HepG2 (cell line): ENCODE data around the gene MARK2. TPM values are rescaled to one million over a fixed set of nuclear protein-coding genes. Genes with fewer than 3 reads are reported as not detected.

Experiments used
- CCAR2 ChIP-seq: fragments of 200-400 bp; formaldehyde crosslinking; optimal IDR thresholded peaks from 2 replicates; pipeline ENCODE3; 2018; ENCODE audit warnings: low read depth, mild to moderate bottlenecking, low read length, moderate library complexity
- ELF3 ChIP-seq: IDR thresholded peaks from 2 replicates; pipeline ENCODE4 v1.6.1; 2016; ENCODE audit warnings: missing genetic modification reagents, missing compliant biosample characterization
- TAF1 ChIP-seq: sonication (generic); formaldehyde crosslinking; IDR thresholded peaks from 2 replicates; pipeline ENCODE4 v1.4.0; 2020; ENCODE audit warnings: missing genetic modification reagents
- ZC3H4 ChIP-seq: sonication (generic); formaldehyde crosslinking; IDR thresholded peaks from 2 replicates; pipeline ENCODE4 v1.4.0; 2020; ENCODE audit warnings: missing genetic modification reagents, borderline replicate concordance
- ZFP36L1 ChIP-seq: sonication (generic); formaldehyde crosslinking; IDR thresholded peaks from 2 replicates; pipeline ENCODE4 v1.8.0; 2022; ENCODE audit warnings: mild to moderate bottlenecking, missing genetic modification reagents, moderate library complexity
- ZNF180 ChIP-seq: sonication (generic); formaldehyde crosslinking; IDR thresholded peaks from 2 replicates; pipeline ENCODE4 v1.4.0; 2020; ENCODE audit warnings: low read depth, missing genetic modification reagents, borderline replicate concordance
- ZNF350 ChIP-seq: sonication (generic); formaldehyde crosslinking; IDR thresholded peaks from 2 replicates; pipeline ENCODE4 v1.4.0; 2020; ENCODE audit warnings: mild to moderate bottlenecking, low read depth, missing genetic modification reagents, borderline replicate concordance
- ZNF547 ChIP-seq: sonication (generic); formaldehyde crosslinking; IDR thresholded peaks from 2 replicates; pipeline ENCODE4 v1.5.1; 2020; ENCODE audit warnings: mild to moderate bottlenecking, missing genetic modification reagents
- ZNF639 ChIP-seq: conservative IDR thresholded peaks from 2 replicates; pipeline ENCODE4 v1.6.1; 2018; ENCODE audit warnings: missing genetic modification reagents
- ZNF709 ChIP-seq: sonication (generic); formaldehyde crosslinking; IDR thresholded peaks from 2 replicates; pipeline ENCODE4 v1.5.0; 2020; ENCODE audit warnings: mild to moderate bottlenecking, missing genetic modification reagents
- ZNF781 ChIP-seq: sonication (generic); formaldehyde crosslinking; IDR thresholded peaks from 2 replicates; pipeline ENCODE4 v1.5.1; 2020; ENCODE audit warnings: borderline replicate concordance, mild to moderate bottlenecking, missing genetic modification reagents; ENCODE audit errors: not compliant biosample characterization
- polyA plus RNA-seq, 8 experiments: library from polyadenylated mRNA; depleted of rRNA in 3 of 8; stranded (reverse) in 7 of 8; unstranded in 1 of 8; fragments of >200 nt; fragmentation: Illumina TruSeq in 4 of 8; extraction: Trizol in 4 of 8; gene quantifications; 2 replicates each; pipeline versions ENCODE4 v1.2.1 to v1.2.3, GENCODE V29; 2011 to 2016; ENCODE audit warnings: low read depth in 4 of 8, missing spikeins in 1 of 8, mixed read lengths in 1 of 8; ENCODE audit not compliant: insufficient read depth in 1 of 8
- total RNA-seq, 5 experiments: library from RNA; depleted of rRNA; stranded (reverse); fragments of >200 nt; fragmentation: Illumina TruSeq; extraction: Trizol; gene quantifications; 2 replicates each; pipeline ENCODE4 v1.2.3, GENCODE V29; 2016; ENCODE audit warnings: low read depth in 1 of 5
- TF ChIP-seq, protein P1 (sequence below), 2 experiments: sonication (generic) in 1 of 2; formaldehyde crosslinking in 1 of 2; IDR thresholded peaks; 2 replicates each; pipeline versions ENCODE4 v1.4.0 to v1.6.1; 2018 to 2020; ENCODE audit warnings: missing genetic modification reagents in 2 of 2, borderline replicate concordance in 1 of 2, low read depth in 1 of 2, mild to moderate bottlenecking in 1 of 2, missing biosample characterization in 1 of 2
- TF ChIP-seq, protein P2 (sequence below): sonication (generic); formaldehyde crosslinking; IDR thresholded peaks from 2 replicates; pipeline ENCODE4 v1.8.0; 2022; ENCODE audit warnings: mild to moderate bottlenecking, missing genetic modification reagents
- TF ChIP-seq, protein P3 (sequence below): sonication (generic); formaldehyde crosslinking; IDR thresholded peaks from 2 replicates; pipeline ENCODE4 v1.5.0; 2020; ENCODE audit warnings: mild to moderate bottlenecking, missing genetic modification reagents, moderate library complexity

MARK2 gene
- total and polyA plus RNA-seq, 2 of the 13 experiments (the other 11 are each of a cell fraction or from before 2014, with no cell fraction given), result 13.5 to 13.9 TPM

DNA sequence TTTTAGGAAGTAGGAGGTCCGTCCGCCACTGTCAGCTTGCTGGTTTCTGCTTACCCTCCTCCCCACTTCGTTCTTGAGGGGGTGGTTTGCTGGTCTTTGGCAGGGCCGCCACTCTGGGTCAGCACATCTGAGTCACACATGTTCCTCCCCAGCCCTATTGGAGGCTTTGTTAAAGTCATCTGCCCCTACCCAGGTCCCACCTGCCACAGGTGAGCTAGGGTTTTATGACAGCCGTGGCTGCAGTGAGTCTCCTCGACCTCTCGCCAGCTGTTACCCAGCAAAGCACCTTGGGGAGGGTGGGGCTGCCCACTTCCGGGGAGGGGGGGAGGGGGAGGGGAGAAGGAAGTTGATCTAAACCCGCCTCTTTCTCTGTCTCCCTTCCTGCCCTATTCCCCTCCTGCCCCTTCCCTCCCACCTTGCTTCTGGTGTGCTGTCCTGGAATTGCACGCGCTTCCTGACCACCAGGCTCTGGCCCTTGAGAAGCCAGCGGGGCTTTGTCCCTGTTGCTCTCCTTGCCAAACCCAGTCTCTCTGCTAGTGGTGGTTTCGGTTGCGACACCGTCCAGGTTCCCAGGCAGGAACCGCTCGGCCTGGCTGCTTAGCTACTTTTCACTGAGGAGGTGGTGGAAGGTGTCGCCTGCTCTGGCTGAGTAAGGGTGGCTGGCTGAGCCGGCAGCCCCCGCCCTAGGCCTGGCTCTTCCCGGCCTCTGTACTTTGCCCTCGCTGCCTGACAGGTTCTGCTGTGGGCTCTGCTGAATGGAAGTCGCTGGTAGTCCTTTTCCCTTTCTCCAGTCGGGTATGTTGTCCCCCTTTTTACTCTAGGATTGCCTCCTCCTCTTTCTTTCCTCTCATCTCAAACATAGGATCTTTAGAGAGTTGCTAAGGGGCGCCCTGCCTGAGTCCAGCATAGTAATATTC is 49.5 kb downstream of the MARK2 start (continued):
- TF ChIP-seq ZNF547 (peak; percentile 58), TAF1 (CRISPR knock-in tag) (peak; percentile 32; the same call in 1 of the 2 replicates), ZNF639 (0 out of 2 replicates have a peak, but pooled peaks have one; percentile 66), ELF3 (peak; percentile 71), ZFP36L1 (peak; percentile 84; the same call in 1 of the 2 replicates), ZC3H4 (CRISPR knock-in tag) (no peak), ZNF180 (CRISPR knock-in tag) (no peak), ZNF350 (CRISPR knock-in tag) (peak; percentile 64; the same call in 1 of the 2 replicates), ZNF709 (CRISPR knock-in tag) (peak; percentile 66; the same call in 1 of the 2 replicates), ZNF781 (peak; percentile 61), CCAR2 (no peak)
- TF ChIP-seq, protein P1, sequence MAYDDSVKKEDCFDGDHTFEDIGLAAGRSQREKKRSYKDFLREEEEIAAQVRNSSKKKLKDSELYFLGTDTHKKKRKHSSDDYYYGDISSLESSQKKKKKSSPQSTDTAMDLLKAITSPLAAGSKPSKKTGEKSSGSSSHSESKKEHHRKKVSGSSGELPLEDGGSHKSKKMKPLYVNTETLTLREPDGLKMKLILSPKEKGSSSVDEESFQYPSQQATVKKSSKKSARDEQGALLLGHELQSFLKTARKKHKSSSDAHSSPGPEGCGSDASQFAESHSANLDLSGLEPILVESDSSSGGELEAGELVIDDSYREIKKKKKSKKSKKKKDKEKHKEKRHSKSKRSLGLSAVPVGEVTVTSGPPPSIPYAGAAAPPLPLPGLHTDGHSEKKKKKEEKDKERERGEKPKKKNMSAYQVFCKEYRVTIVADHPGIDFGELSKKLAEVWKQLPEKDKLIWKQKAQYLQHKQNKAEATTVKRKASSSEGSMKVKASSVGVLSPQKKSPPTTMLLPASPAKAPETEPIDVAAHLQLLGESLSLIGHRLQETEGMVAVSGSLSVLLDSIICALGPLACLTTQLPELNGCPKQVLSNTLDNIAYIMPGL (CRISPR knock-in tag; IDR thresholded peaks at IDR 0.05; ENCODE audit: borderline replicate concordance in 1 of 2, low read depth in 1 of 2), result peak in 1 of 2 experiments; percentile 54; a peak in 1 of 4 replicates
- TF ChIP-seq, protein P2, sequence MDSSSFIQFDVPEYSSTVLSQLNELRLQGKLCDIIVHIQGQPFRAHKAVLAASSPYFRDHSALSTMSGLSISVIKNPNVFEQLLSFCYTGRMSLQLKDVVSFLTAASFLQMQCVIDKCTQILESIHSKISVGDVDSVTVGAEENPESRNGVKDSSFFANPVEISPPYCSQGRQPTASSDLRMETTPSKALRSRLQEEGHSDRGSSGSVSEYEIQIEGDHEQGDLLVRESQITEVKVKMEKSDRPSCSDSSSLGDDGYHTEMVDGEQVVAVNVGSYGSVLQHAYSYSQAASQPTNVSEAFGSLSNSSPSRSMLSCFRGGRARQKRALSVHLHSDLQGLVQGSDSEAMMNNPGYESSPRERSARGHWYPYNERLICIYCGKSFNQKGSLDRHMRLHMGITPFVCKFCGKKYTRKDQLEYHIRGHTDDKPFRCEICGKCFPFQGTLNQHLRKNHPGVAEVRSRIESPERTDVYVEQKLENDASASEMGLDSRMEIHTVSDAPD, result 0 out of 2 replicates have a peak, but pooled peaks have one; percentile 24
- TF ChIP-seq, protein P3, sequence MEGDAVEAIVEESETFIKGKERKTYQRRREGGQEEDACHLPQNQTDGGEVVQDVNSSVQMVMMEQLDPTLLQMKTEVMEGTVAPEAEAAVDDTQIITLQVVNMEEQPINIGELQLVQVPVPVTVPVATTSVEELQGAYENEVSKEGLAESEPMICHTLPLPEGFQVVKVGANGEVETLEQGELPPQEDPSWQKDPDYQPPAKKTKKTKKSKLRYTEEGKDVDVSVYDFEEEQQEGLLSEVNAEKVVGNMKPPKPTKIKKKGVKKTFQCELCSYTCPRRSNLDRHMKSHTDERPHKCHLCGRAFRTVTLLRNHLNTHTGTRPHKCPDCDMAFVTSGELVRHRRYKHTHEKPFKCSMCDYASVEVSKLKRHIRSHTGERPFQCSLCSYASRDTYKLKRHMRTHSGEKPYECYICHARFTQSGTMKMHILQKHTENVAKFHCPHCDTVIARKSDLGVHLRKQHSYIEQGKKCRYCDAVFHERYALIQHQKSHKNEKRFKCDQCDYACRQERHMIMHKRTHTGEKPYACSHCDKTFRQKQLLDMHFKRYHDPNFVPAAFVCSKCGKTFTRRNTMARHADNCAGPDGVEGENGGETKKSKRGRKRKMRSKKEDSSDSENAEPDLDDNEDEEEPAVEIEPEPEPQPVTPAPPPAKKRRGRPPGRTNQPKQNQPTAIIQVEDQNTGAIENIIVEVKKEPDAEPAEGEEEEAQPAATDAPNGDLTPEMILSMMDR (CRISPR knock-in tag), result peak; percentile 26
